Left ventricle myocardium inferior (tissue), 1 donor: Measurements from ENCODE around the gene ADCY10. TPM values are rescaled to one million over a fixed set of nuclear protein-coding genes. Genes with fewer than 3 reads are reported as not detected.
A peak's percentile ranks its signal among the peaks of the same experiment; 100 is the strongest.
"Not testable (repeated sequence)": the region's sequence is repeated elsewhere in the genome, so short reads cannot be mapped to it uniquely, and the experiment has no call there.

Experiments used
- DNase-seq: peaks from one replicate; pipeline ENCODE4 v3.0.0-alpha.2; 2020
- H3K27ac ChIP-seq: fragments of 200-600 bp; replicated peaks from 2 replicates; pipeline ENCODE4 v1.8.0; 2021
- H3K27me3 ChIP-seq: fragments of 200-600 bp; 2 replicates; pipeline ENCODE4 v1.8.0; 2021; ENCODE audit warnings: low read depth
- H3K36me3 ChIP-seq: fragments of 200-600 bp; 2 replicates; pipeline ENCODE4 v1.8.0; 2021
- H3K4me1 ChIP-seq: fragments of 200-600 bp; 2 replicates; pipeline ENCODE4 v1.8.0; 2021
- H3K4me3 ChIP-seq: fragments of 200-600 bp; 2 replicates; pipeline ENCODE4 v1.8.0; 2021; ENCODE audit warnings: mild to moderate bottlenecking, moderate library complexity
- H3K9me3 ChIP-seq: fragments of 200-600 bp; replicated peaks from 2 replicates; pipeline ENCODE4 v1.8.0; 2021
- intact Hi-C: fragments of 100-400 bp; cut with micrococcal nuclease; formaldehyde crosslinking; loops from one replicate; pipeline ENCODE4 v1.11.0; 2022
- total RNA-seq: library from RNA; stranded (reverse); fragmentation: NEBNext Ultra II Directional; extraction: Animal tissue kit (Norgen Biotek cat#: 25700); gene quantifications from one replicate; pipeline ENCODE4 v1.2.1, GENCODE V29; 2021
- TF ChIP-seq, protein P1 (sequence below): fragments of 200-600 bp; IDR thresholded peaks from 2 replicates; pipeline ENCODE4 v1.8.0; 2021; ENCODE audit warnings: antibody characterized with exemption, mild to moderate bottlenecking, borderline replicate concordance
- donor health status: DM: no; HTN: yes; CAD: no; lungs with severe emphysema.

Gene ADCY10
- total RNA-seq, 1 donor from 2014 or later: 0.22 TPM

DNA sequence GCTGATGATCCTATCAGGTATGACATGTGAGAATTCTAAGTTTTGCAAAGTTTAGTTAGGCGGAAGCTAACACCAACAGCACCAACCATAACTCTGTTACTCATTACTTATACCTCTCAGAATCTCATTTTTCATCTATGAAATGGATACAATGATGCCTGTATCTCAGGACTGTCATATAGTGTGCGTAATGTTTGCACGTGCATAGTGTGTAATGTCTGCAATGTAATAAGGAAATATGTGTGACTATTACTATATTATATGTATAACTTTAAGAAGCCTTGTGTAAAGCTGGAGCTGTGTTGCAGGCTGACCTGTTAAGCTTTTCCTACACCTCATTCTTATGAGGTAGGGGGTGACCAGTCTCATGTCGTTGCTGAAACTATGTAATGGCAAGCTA is 13.0 kb downstream of the ADCY10 start:
- H3K27ac ChIP-seq: no peak overlapping the region
- no peaks in the 10 kb centered on the region for H3K9me3 ChIP-seq
- H3K4me3 ChIP-seq: no peak overlapping the region
- TF ChIP-seq, protein P1, sequence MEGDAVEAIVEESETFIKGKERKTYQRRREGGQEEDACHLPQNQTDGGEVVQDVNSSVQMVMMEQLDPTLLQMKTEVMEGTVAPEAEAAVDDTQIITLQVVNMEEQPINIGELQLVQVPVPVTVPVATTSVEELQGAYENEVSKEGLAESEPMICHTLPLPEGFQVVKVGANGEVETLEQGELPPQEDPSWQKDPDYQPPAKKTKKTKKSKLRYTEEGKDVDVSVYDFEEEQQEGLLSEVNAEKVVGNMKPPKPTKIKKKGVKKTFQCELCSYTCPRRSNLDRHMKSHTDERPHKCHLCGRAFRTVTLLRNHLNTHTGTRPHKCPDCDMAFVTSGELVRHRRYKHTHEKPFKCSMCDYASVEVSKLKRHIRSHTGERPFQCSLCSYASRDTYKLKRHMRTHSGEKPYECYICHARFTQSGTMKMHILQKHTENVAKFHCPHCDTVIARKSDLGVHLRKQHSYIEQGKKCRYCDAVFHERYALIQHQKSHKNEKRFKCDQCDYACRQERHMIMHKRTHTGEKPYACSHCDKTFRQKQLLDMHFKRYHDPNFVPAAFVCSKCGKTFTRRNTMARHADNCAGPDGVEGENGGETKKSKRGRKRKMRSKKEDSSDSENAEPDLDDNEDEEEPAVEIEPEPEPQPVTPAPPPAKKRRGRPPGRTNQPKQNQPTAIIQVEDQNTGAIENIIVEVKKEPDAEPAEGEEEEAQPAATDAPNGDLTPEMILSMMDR: no peak
- peaks cover 7% of the 10 kb centered on the region for H3K4me1 ChIP-seq
- H3K27me3 ChIP-seq: no peaks in the 10 kb centered on the region
- DNase-seq: no peak
- H3K36me3 ChIP-seq: no peaks in the 10 kb centered on the region
- intact Hi-C loops: no loop called here

DNA sequence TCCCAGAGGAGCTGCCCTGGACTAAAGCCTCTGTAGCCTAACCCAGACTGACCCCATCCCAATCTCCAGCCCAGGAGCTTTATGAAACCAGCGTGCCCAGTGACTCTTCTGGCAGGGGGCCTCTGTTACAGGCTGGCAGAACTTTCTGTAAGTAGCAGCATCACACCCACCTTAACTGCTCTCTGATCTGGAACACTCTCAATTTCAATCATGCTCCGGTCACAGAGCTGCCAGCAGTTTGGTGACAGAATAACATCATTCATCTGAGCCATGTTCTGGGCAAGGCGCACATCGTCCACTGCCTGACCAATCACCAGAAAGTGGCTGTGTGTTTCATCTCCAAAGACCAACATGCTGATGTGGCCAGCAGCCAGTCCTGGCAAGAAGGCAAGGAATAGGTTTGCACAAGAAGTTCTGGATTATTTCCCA is 14.7 kb downstream of the ADCY10 start:
- Histone ChIP-seq H3K4me3 (no peak overlapping the region), H3K27ac (no peak overlapping the region), H3K9me3 (no peaks in the 10 kb centered on the region), H3K4me1 (peaks cover 7% of the 10 kb centered on the region), H3K27me3 (no peaks in the 10 kb centered on the region), H3K36me3 (no peaks in the 10 kb centered on the region)
- TF ChIP-seq, protein P1: no peak
- intact Hi-C loops: no loop called here
- peak; percentile 38 for DNase-seq

DNA sequence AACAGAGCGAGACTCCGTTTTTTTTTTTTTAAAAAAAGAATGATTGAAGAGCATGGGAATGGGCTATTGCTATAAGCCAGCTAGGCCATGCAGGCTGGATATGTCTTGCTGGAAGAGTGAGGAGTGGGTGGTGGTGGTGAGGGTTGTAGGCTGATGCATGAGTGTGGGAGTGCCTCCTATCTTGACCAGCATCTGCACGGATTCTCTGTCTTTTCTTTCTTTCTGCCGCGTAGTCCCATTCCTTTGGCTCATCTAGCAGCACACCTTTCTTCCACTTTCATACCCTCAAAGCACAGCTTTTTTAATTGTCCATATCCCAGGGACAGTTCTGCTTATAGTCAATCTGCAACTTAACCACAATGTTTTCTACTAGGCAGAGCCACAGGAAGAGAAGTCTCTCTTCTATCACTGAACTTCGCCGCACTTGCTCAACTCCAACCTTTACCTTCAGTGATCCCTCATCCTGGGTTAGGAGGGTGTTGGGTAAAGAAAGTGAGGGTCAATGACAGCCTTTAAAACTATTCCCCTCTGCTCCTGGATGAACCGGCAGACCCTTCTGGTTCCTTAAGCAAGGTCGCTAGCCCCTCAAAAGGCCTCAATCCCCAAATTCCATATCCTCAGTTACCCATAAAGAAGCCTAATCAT is 15.2 kb downstream of the ADCY10 start:
- Histone ChIP-seq H3K9me3 (no peaks in the 10 kb centered on the region), H3K4me3 (no peak overlapping the region), H3K36me3 (no peaks in the 10 kb centered on the region), H3K4me1 (peaks cover 7% of the 10 kb centered on the region), H3K27me3 (no peaks in the 10 kb centered on the region), H3K27ac (no peak overlapping the region)
- TF ChIP-seq, protein P1: no peak
- DNase-seq: no peak
- intact Hi-C loops: no loop called here

DNA sequence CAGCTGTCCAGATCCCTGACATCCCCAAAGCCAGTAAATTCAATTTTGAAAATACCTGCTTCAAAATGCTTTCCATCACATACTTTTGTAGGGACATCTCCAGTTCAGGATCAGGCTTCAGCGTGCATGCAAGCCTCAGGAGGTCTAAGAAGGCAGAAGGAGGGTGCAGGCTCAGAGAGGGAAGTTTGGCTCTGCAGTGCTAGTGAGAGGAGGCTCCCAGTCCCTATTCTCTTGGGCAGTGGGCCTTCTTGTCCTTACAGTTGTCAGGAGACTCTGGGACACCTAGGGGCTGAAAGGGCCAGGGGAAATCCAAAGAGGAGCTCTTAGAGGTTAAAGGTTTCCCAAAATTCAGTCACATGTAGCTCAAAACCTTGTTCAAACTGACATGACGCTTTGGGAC is 20.1 kb downstream of the ADCY10 start:
- Histone ChIP-seq H3K27me3 (no peaks in the 10 kb centered on the region), H3K4me1 (peaks cover 2% of the 10 kb centered on the region), H3K9me3 (no peaks in the 10 kb centered on the region), H3K36me3 (no peaks in the 10 kb centered on the region), H3K4me3 (no peak overlapping the region), H3K27ac (no peak overlapping the region)
- DNase-seq: no peak
- intact Hi-C loops: no loop called here
- TF ChIP-seq, protein P1: no peak

DNA sequence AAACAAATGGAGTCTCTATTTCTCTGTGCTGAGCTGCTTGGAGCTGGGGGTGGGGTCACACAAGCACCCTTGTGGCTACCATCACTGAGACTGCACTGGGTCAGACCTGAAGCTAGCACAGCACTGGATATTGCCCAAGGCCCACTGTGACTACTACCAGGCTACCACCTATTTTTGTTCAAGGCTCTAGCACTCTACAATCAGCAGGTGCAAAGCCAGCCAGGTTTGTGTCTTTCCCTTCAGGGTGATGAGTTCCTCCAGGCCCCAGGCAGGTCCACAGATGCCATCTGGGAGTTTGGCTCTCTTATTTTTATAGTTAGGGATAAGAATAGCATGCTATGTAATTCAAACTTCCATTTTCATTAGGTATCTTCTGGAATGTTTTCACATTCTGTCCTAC is 23.5 kb downstream of the ADCY10 start:
- intact Hi-C loops: no loop called here
- Histone ChIP-seq H3K36me3 (no peaks in the 10 kb centered on the region), H3K9me3 (peaks cover 8% of the 10 kb centered on the region), H3K27me3 (no peaks in the 10 kb centered on the region), H3K4me1 (no peaks in the 10 kb centered on the region), H3K27ac (no peak overlapping the region), H3K4me3 (no peak overlapping the region)
- DNase-seq: no peak
- TF ChIP-seq, protein P1: no peak

DNA sequence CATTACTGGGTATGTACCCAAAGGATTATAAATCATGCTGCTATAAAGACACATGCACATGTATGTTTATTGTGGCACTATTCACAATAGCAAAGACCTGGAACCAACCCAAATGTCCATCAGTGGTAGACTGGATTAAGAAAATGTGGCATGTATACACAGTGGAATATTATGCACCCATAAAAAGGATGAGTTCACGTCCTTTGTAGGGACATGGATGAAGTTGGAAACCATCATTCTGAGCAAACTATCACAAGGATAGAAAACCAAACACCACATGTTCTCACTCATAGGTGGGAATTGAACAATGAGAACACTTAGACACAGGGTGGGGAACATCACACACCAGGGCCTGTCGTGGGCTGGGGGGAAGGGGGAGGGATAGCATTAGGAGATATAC is 26.7 kb downstream of the ADCY10 start:
- H3K36me3 ChIP-seq, H3K4me1 ChIP-seq, H3K27ac ChIP-seq, intact Hi-C loops, DNase-seq, H3K27me3 ChIP-seq, H3K9me3 ChIP-seq, H3K4me3 ChIP-seq: not testable (repeated sequence)
